Thyroid gland (tissue), 4 donors: ENCODE data around the gene ETV7.

Experiments used
- CTCF ChIP-seq, 6 experiments: fragments of 200-600 bp in 3 of 6; fragments of 450-650 bp in 3 of 6; sonication (generic) in 3 of 6; IDR thresholded peaks; one replicate each; pipeline ENCODE4 v1.5.1; 2016 to 2019; ENCODE audit warnings: antibody characterized with exemption in 6 of 6, mild to moderate bottlenecking in 2 of 6, inconsistent platforms in 1 of 6, moderate library complexity in 1 of 6
- POLR2A ChIP-seq, 2 donors: fragments of 450-650 bp; IDR thresholded peaks; one replicate each; pipeline ENCODE4 v1.6.1; 2017; ENCODE audit warnings: antibody characterized with exemption in 2 of 2, mild to moderate bottlenecking in 2 of 2, moderate library complexity in 1 of 2

- no peak for TF ChIP-seq CTCF (IDR thresholded peaks at IDR 0.05)
- TF ChIP-seq POLR2A (IDR thresholded peaks at IDR 0.05), result no peak
These were observed 57.1 kb downstream of the ETV7 start for GRCh38 chr6:36330366-36330765.
